ENCODE measurements around the gene POU3F2. TPM values are rescaled to one million over a fixed set of nuclear protein-coding genes. Genes with fewer than 3 reads are reported as not detected.

The POU3F2 gene
- total and polyA plus RNA-seq, 2 donors (not counting 3 experiments of a cell fraction or from before 2014, with no cell fraction given): not detected

- intact Hi-C loops (cut with micrococcal nuclease): loop anchor here (5.0 to 10.0 kb wide), 2 partner anchors 127 to 765 kb away; no protein-coding TSS in a partner anchor
- Histone ChIP-seq H3K9me1 (replicated peaks; ENCODE audit: control insufficient read depth, extremely low read depth, insufficient read depth, low read length) (no peaks in the 10 kb centered on the region), H2AFZ (ENCODE audit: low read depth, low read length) (no peak overlapping the region), H3K27me3 (ENCODE audit: control insufficient read depth in 2 of 2, insufficient read depth in 2 of 2, low read length in 2 of 2) (peaks cover 84 to 93% of the 10 kb centered on the region in 2 experiments), H3K36me3 (ENCODE audit: control insufficient read depth in 2 of 2, extremely low read depth in 1 of 2, insufficient read depth in 2 of 2, low read length in 2 of 2) (no peaks in the 10 kb centered on the region), H3K4me2 (ENCODE audit: insufficient read depth, low read length) (no peak overlapping the region), H4K20me1 (replicated peaks; ENCODE audit: control insufficient read depth, extremely low read depth, insufficient read depth, low read length) (no peaks in the 10 kb centered on the region), H3K4me1 (ENCODE audit: control insufficient read depth, extremely low read depth, insufficient read depth, low read length) (peaks cover 9% of the 10 kb centered on the region), H3K9ac (replicated peaks; ENCODE audit: extremely low read depth, insufficient read depth, low read length) (no peak overlapping the region), H3K4me3 (replicated peaks in 1 of 3; ENCODE audit: insufficient read depth in 1 of 3, low read depth in 1 of 3, low read length in 3 of 3) (no peak overlapping the region), H3K79me2 (ENCODE audit: control insufficient read depth, insufficient read depth, low read length) (no peaks in the 10 kb centered on the region), H3K27ac (ENCODE audit: insufficient read depth, low read depth, low read length) (no peak overlapping the region), H3K9me3 (replicated peaks; ENCODE audit: control insufficient read depth, insufficient read depth, low read length) (no peaks in the 10 kb centered on the region)
- dilution Hi-C loops (cut with MboI; ENCODE audit: extremely low pct_ligation_motif_present, low sequenced_read_pairs): no loop called here
- TF ChIP-seq GATA2 (IDR thresholded peaks at IDR 0.05; ENCODE audit: insufficient read depth, insufficient read length, low read depth, low read length) (no peak), EZH2 (IDR thresholded peaks at IDR 0.05; ENCODE audit: borderline replicate concordance, low read depth, low read length, severe bottlenecking) (no peak), POLR2AphosphoS5 (IDR thresholded peaks at IDR 0.05; ENCODE audit: insufficient read depth, low read depth, low read length) (no peak), FOS (IDR thresholded peaks at IDR 0.05; ENCODE audit: borderline replicate concordance, insufficient read depth, low read length) (no peak), JUN (IDR thresholded peaks at IDR 0.05; ENCODE audit: borderline replicate concordance, insufficient read depth, insufficient read length, low read depth) (no peak), MAX (IDR thresholded peaks at IDR 0.05; ENCODE audit: insufficient read depth, insufficient read length) (no peak)
- no TSS peak for BruUV-seq (replicated peaks)
- DNase-seq (ENCODE audit: low read depth, low spot score) (no peak), FAIRE-seq (no peak)
- ChIA-PET POLR2A (no interaction called here), CTCF (interaction anchor here (0.6 to 1.2 kb wide), 5 partner anchors 10 to 1665 kb away, joined by 3 to 4 read pairs (median 4); no protein-coding TSS in a partner anchor)
Observed at GRCh38 chr6:98830146-98830545, 4.2 kb upstream of the POU3F2 start.

All from endothelial cell of umbilical vein (primary cell).